ENCODE data around the gene TEX38. TPM values are rescaled to one million over a fixed set of nuclear protein-coding genes. Genes with fewer than 3 reads are reported as not detected.
A peak's percentile ranks its signal among the peaks of the same experiment; 100 is the strongest.
"Not testable (repeated sequence)": the region's sequence is repeated elsewhere in the genome, so short reads cannot be mapped to it uniquely, and the experiment has no call there.

Gene TEX38
- total RNA-seq, 1 donor from 2014 or later = not detected

- H3K9me3 Mint-ChIP-seq (ENCODE audit: unreplicated experiment) = no peaks in the 10 kb centered on the region
- no peak for TF ChIP-seq CTCF (IDR thresholded peaks at IDR 0.05; ENCODE audit: unreplicated experiment)
- no peak overlapping the region for H3K27ac Mint-ChIP-seq (ENCODE audit: unreplicated experiment)
- no peak overlapping the region for H3K4me3 Mint-ChIP-seq (ENCODE audit: unreplicated experiment)
- no peaks in the 10 kb centered on the region for H3K4me1 Mint-ChIP-seq (ENCODE audit: unreplicated experiment)
- no peak for DNase-seq (ENCODE audit: low spot score)
- peaks cover 32% of the 10 kb centered on the region for H3K36me3 Mint-ChIP-seq (ENCODE audit: low read depth, unreplicated experiment)
- H3K27me3 Mint-ChIP-seq (ENCODE audit: unreplicated experiment) = no peaks in the 10 kb centered on the region
Measured at GRCh38 chr1:46647611-46648010, 24.0 kb upstream of the TEX38 start.

- no peak for DNase-seq (ENCODE audit: low spot score)
- Mint-ChIP-seq H3K36me3 (ENCODE audit: low read depth, unreplicated experiment) (peaks cover 42% of the 10 kb centered on the region), H3K4me1 (ENCODE audit: unreplicated experiment) (no peaks in the 10 kb centered on the region), H3K4me3 (ENCODE audit: unreplicated experiment) (no peak overlapping the region), H3K27me3 (ENCODE audit: unreplicated experiment) (no peaks in the 10 kb centered on the region), H3K9me3 (ENCODE audit: unreplicated experiment) (no peaks in the 10 kb centered on the region), H3K27ac (ENCODE audit: unreplicated experiment) (no peak overlapping the region)
- no peak for TF ChIP-seq CTCF (IDR thresholded peaks at IDR 0.05; ENCODE audit: unreplicated experiment)
Measured at GRCh38 chr1:46649764-46650163, 21.9 kb upstream of the TEX38 start.

- Mint-ChIP-seq H3K36me3 (ENCODE audit: low read depth, unreplicated experiment) (peaks cover 46% of the 10 kb centered on the region), H3K27me3 (ENCODE audit: unreplicated experiment) (no peaks in the 10 kb centered on the region), H3K27ac (ENCODE audit: unreplicated experiment) (no peak overlapping the region), H3K4me3 (ENCODE audit: unreplicated experiment) (peak overlapping the region; percentile 26), H3K4me1 (ENCODE audit: unreplicated experiment) (no peaks in the 10 kb centered on the region), H3K9me3 (ENCODE audit: unreplicated experiment) (no peaks in the 10 kb centered on the region)
- TF ChIP-seq CTCF (IDR thresholded peaks at IDR 0.05; ENCODE audit: unreplicated experiment) = no peak
- no peak for DNase-seq (ENCODE audit: low spot score)
Measured at GRCh38 chr1:46650491-46650890, 21.2 kb upstream of the TEX38 start.

- peaks cover 51% of the 10 kb centered on the region for H3K36me3 Mint-ChIP-seq (ENCODE audit: low read depth, unreplicated experiment)
- not testable (repeated sequence) for H3K4me1 Mint-ChIP-seq (ENCODE audit: unreplicated experiment); H3K27me3 Mint-ChIP-seq (ENCODE audit: unreplicated experiment); H3K9me3 Mint-ChIP-seq (ENCODE audit: unreplicated experiment); H3K4me3 Mint-ChIP-seq (ENCODE audit: unreplicated experiment); H3K27ac Mint-ChIP-seq (ENCODE audit: unreplicated experiment); DNase-seq (ENCODE audit: low spot score)
Measured at GRCh38 chr1:46651152-46651551, 20.5 kb upstream of the TEX38 start.

GRCh38 chr1:46652321-46653100 is 19.1 kb upstream of the TEX38 start:
- TF ChIP-seq CTCF (IDR thresholded peaks at IDR 0.05; ENCODE audit: unreplicated experiment) = no peak
- Mint-ChIP-seq H3K4me3 (ENCODE audit: unreplicated experiment) (peak overlapping the region; percentile 69), H3K4me1 (ENCODE audit: unreplicated experiment) (peaks cover 2% of the 10 kb centered on the region), H3K36me3 (ENCODE audit: low read depth, unreplicated experiment) (peaks cover 43% of the 10 kb centered on the region), H3K27ac (ENCODE audit: unreplicated experiment) (no peak overlapping the region), H3K27me3 (ENCODE audit: unreplicated experiment) (no peaks in the 10 kb centered on the region), H3K9me3 (ENCODE audit: unreplicated experiment) (no peaks in the 10 kb centered on the region)
- DNase-seq (ENCODE audit: low spot score) = no peak
